ENCODE measurements around the gene NTRK3. TPM values are rescaled to one million over a fixed set of nuclear protein-coding genes. Genes with fewer than 3 reads are reported as not detected.

Gene NTRK3
- total and polyA plus RNA-seq, 2 of the 8 experiments (the other 6 are each of a cell fraction or from before 2014, with no cell fraction given) = 4.5 to 6.8 TPM

GRCh38 chr15:88225461-88225860 lies 31.1 kb downstream of the NTRK3 start:
- H3K56ac ChIP-seq (replicated peaks; ENCODE audit: insufficient read length, low read depth, low read length) = no peak overlapping the region
- H3K79me2 ChIP-seq (ENCODE audit: control insufficient read depth in 1 of 2, insufficient read depth in 2 of 2, low read length in 2 of 2) = no peaks in the 10 kb centered on the region
- no peak overlapping the region for H3K14ac ChIP-seq (ENCODE audit: insufficient read length)
- ChIA-PET POLR2A (ENCODE audit: partially characterized antibody) (no interaction called here), CTCF (ENCODE audit: partially characterized antibody) (interaction anchor here (2.2 kb wide), 1 partner anchor 15 kb away, joined by 7 read pairs; no protein-coding TSS in a partner anchor)
- H4K20me1 ChIP-seq (replicated peaks in 1 of 2; ENCODE audit: control insufficient read depth in 1 of 2, insufficient read depth in 2 of 2, low read length in 2 of 2) = no peaks in the 10 kb centered on the region
- no peak overlapping the region for H3K9ac ChIP-seq (replicated peaks in 1 of 4; ENCODE audit: extremely low read depth in 1 of 4, low read depth in 3 of 4, low read length in 3 of 4)
- no peak for DNase-seq (ENCODE audit: low read depth in 1 of 2, low spot score in 2 of 2)
- no peaks in the 10 kb centered on the region for H3K27me3 ChIP-seq (replicated peaks in 1 of 4; ENCODE audit: control insufficient read depth in 3 of 4, extremely low read depth in 1 of 4, insufficient read depth in 3 of 4, low read length in 3 of 4)
- no peaks in the 10 kb centered on the region for H3K23me2 ChIP-seq (ENCODE audit: low read depth, low read length)
- no peak overlapping the region for H2BK5ac ChIP-seq (ENCODE audit: low read depth, low read length)
- H4K5ac ChIP-seq (ENCODE audit: insufficient read length, low read depth, low read length) = no peak overlapping the region
- no peak overlapping the region for H3K4me3 ChIP-seq (ENCODE audit: extremely low read depth in 1 of 4, insufficient read depth in 2 of 4, low read depth in 3 of 4, low read length in 4 of 4)
- H2BK12ac ChIP-seq (ENCODE audit: low read depth, low read length) = no peak overlapping the region
- H2BK15ac ChIP-seq (ENCODE audit: low read length) = no peak overlapping the region
- 84% methylated on average over 5 of the region's 5 CpGs; no CpG with 5 or more reads in 1 of the 2 experiments for WGBS, 2 experiments (ENCODE audit: extremely low coverage in 1 of 2, insufficient coverage in 1 of 2, insufficient read length in 1 of 2, insufficient replicate concordance in 2 of 2, low coverage in 1 of 2, low lambda C conversion rate in 2 of 2, missing lambda C conversion rate in 1 of 2)
- no peak overlapping the region for H3K18ac ChIP-seq (ENCODE audit: extremely low read depth, low read length)
- no peak overlapping the region for H2BK20ac ChIP-seq (ENCODE audit: low read length)
- no peak for FAIRE-seq
- no peak overlapping the region for H2AK5ac ChIP-seq (ENCODE audit: low read depth, low read length)
- no peaks in the 10 kb centered on the region for H3K4me1 ChIP-seq (replicated peaks in 1 of 4; ENCODE audit: control insufficient read depth in 3 of 4, insufficient read depth in 4 of 4, low read length in 3 of 4)
- H3K27ac ChIP-seq (ENCODE audit: low read depth, low read length) = no peak overlapping the region
- no peak overlapping the region for H3K4ac ChIP-seq (replicated peaks; ENCODE audit: insufficient read length, low read depth, low read length)
- no peak overlapping the region for H2BK120ac ChIP-seq (replicated peaks; ENCODE audit: low read depth, low read length)
- H4K8ac ChIP-seq (ENCODE audit: extremely low read depth, insufficient read depth, low read length) = no peak overlapping the region
- no peak overlapping the region for H2AFZ ChIP-seq (ENCODE audit: low read length)
- no peak overlapping the region for H4K91ac ChIP-seq (replicated peaks; ENCODE audit: insufficient read length, low read length)
- TF ChIP-seq SIX5 (IDR thresholded peaks at IDR 0.05; ENCODE audit: low read depth, low read length) (no peak), KDM4A (IDR thresholded peaks at IDR 0.05; ENCODE audit: low read depth, low read length, severe bottlenecking) (no peak), CHD2 (IDR thresholded peaks at IDR 0.05; ENCODE audit: low read length) (no peak), RAD21 (IDR thresholded peaks at IDR 0.05 in 1 of 2, conservative IDR thresholded peaks at IDR 0.05 in 1 of 2; ENCODE audit: low read depth in 2 of 2, low read length in 2 of 2) (no peak), TBP (IDR thresholded peaks at IDR 0.05; ENCODE audit: low read depth, low read length) (no peak), RFX5 (IDR thresholded peaks at IDR 0.05; ENCODE audit: borderline replicate concordance, low read depth, low read length) (no peak), ZNF274 (IDR thresholded peaks at IDR 0.05; ENCODE audit: borderline replicate concordance, extremely low read depth, low read length) (no peak), BCL11A (IDR thresholded peaks at IDR 0.05; ENCODE audit: low read depth in 2 of 2, low read length in 2 of 2) (no peak), BACH1 (IDR thresholded peaks at IDR 0.05; ENCODE audit: low read length) (no peak), RBBP5 (IDR thresholded peaks at IDR 0.05; ENCODE audit: borderline replicate concordance, low read depth, low read length) (no peak), POLR2AphosphoS5 (IDR thresholded peaks at IDR 0.05; ENCODE audit: low read depth, low read length) (no peak), BRCA1 (IDR thresholded peaks at IDR 0.05; ENCODE audit: low read depth, low read length) (no peak)
- H3K4me2 ChIP-seq (ENCODE audit: insufficient read depth in 1 of 2, low read depth in 2 of 2, low read length in 2 of 2) = no peak overlapping the region
- H3K36me3 ChIP-seq (ENCODE audit: control insufficient read depth in 2 of 4, insufficient read depth in 4 of 4, low read length in 3 of 4) = no peaks in the 10 kb centered on the region; a peak in 1 of 8 replicates
- H3K79me1 ChIP-seq (ENCODE audit: low read depth, low read length) = no peaks in the 10 kb centered on the region; the same call in 1 of the 2 replicates
- H3K9me3 ChIP-seq (ENCODE audit: insufficient read depth in 2 of 2, low read depth in 1 of 2, low read length in 1 of 2) = no peaks in the 10 kb centered on the region
- no peak overlapping the region for H3K23ac ChIP-seq (ENCODE audit: insufficient read length)
